ENCODE measurements around the gene BIN1.

BIN1 gene

DNA sequence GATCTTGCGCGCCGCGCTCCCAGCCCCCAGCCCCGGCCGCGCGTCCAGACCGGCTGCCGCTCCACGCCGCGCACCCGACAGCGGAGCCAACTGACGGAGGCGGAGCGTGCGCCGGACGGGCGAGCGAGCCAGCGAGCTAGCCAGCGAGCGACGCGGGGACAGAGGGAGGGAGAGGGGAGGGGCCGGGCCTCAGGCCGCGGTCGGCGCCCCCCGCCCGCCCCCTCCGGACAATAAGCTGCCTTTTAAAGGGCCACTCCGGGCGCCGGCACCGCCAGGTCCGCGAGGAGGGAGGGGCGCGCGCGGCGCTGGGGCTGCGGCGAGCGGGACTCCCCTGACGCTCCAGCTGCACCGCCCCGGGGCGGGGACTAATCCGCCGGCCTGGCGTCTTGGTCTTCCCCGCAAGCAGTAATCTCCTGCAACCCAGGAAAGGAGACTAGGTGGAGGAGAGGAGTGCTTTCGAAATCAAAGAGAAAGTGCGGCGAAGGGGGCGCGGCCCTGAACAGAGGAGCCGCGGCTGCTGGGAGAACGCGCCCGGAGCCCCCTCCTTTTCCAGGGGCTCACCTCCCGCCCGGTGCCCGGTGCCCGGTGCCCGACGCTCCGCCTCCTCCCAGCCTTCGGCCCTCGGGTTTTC is at the start of gene BIN1:
BIN1 (minus strand) TSS at position 164 of the 631 bp plus-strand sequence. CDS start 211 bp downstream, outside the sequence.
- H3K27ac Mint-ChIP-seq = no peak within 1 kb of the TSS
- H3K4me1 Mint-ChIP-seq (ENCODE audit: low read depth) = peaks cover 7% of the 10 kb centered on the region
- DNase-seq (ENCODE audit: low spot score) = peak; percentile 77
- peak within 1 kb of the TSS; percentile 84 for H3K4me3 Mint-ChIP-seq
- H3K27me3 Mint-ChIP-seq (ENCODE audit: low read depth) = peaks cover 47% of the 10 kb centered on the region
- H3K9me3 Mint-ChIP-seq = no peaks in the 10 kb centered on the region
- no peaks in the 10 kb centered on the region for H3K36me3 Mint-ChIP-seq (ENCODE audit: low read depth)

GRCh38 chr2:127155947-127156346 is 49.0 kb upstream of the BIN1 start:
- no peaks in the 10 kb centered on the region for H3K27me3 Mint-ChIP-seq (ENCODE audit: low read depth)
- H3K36me3 Mint-ChIP-seq (ENCODE audit: low read depth) = no peaks in the 10 kb centered on the region
- no peaks in the 10 kb centered on the region for H3K4me1 Mint-ChIP-seq (ENCODE audit: low read depth)
- no peaks in the 10 kb centered on the region for H3K9me3 Mint-ChIP-seq
- DNase-seq (ENCODE audit: low spot score) = no peak
- H3K27ac Mint-ChIP-seq = no peak overlapping the region
- no peak overlapping the region for H3K4me3 Mint-ChIP-seq

GRCh38 chr2:127155028-127155581 is 48.2 kb upstream of the BIN1 start:
- Mint-ChIP-seq H3K27ac (no peak overlapping the region), H3K9me3 (no peaks in the 10 kb centered on the region), H3K36me3 (ENCODE audit: low read depth) (no peaks in the 10 kb centered on the region), H3K27me3 (ENCODE audit: low read depth) (no peaks in the 10 kb centered on the region), H3K4me1 (ENCODE audit: low read depth) (no peaks in the 10 kb centered on the region), H3K4me3 (no peak overlapping the region)
- DNase-seq (ENCODE audit: low spot score) = no peak

GRCh38 chr2:127154396-127154795 is 47.4 kb upstream of the BIN1 start:
- no peaks in the 10 kb centered on the region for H3K4me1 Mint-ChIP-seq (ENCODE audit: low read depth)
- H3K36me3 Mint-ChIP-seq (ENCODE audit: low read depth) = no peaks in the 10 kb centered on the region
- DNase-seq (ENCODE audit: low spot score) = no peak
- no peaks in the 10 kb centered on the region for H3K9me3 Mint-ChIP-seq
- H3K27ac Mint-ChIP-seq = no peak overlapping the region
- H3K27me3 Mint-ChIP-seq (ENCODE audit: low read depth) = peaks cover 2% of the 10 kb centered on the region
- no peak overlapping the region for H3K4me3 Mint-ChIP-seq

DNA sequence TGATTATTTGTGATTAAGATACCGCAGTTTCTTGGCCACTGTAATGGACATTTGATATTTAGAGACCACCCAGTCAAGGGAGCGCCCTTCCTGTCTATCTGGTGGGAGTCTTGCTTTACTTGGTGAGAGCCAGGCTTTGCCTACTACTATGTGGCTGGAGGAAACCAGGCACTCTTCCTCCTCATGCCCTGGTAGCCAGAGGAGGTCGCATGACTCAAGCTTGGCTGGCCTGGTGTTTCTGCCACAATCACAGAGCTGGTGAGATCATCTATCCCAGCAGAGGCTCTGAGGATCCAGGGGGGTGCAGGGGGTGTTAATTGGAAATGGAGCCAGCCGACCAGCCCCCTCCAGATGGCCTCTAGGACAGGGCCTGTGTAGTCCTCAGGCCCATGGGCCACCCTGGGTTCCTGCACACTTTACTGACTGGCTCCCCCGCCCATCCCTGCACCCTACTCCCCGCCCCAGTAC is 46.8 kb upstream of the BIN1 start:
- H3K36me3 Mint-ChIP-seq (ENCODE audit: low read depth) = no peaks in the 10 kb centered on the region
- H3K9me3 Mint-ChIP-seq = no peaks in the 10 kb centered on the region
- no peaks in the 10 kb centered on the region for H3K4me1 Mint-ChIP-seq (ENCODE audit: low read depth)
- no peak overlapping the region for H3K4me3 Mint-ChIP-seq
- no peak for DNase-seq (ENCODE audit: low spot score)
- H3K27me3 Mint-ChIP-seq (ENCODE audit: low read depth) = peaks cover 2% of the 10 kb centered on the region
- H3K27ac Mint-ChIP-seq = no peak overlapping the region

- Mint-ChIP-seq H3K4me3 (no peak overlapping the region), H3K9me3 (no peaks in the 10 kb centered on the region), H3K27ac (no peak overlapping the region), H3K36me3 (ENCODE audit: low read depth) (no peaks in the 10 kb centered on the region), H3K27me3 (ENCODE audit: low read depth) (peaks cover 2% of the 10 kb centered on the region), H3K4me1 (ENCODE audit: low read depth) (no peaks in the 10 kb centered on the region)
- no peak for DNase-seq (ENCODE audit: low spot score)
Measured at GRCh38 chr2:127150996-127151395, 44.0 kb upstream of the BIN1 start.

DNA sequence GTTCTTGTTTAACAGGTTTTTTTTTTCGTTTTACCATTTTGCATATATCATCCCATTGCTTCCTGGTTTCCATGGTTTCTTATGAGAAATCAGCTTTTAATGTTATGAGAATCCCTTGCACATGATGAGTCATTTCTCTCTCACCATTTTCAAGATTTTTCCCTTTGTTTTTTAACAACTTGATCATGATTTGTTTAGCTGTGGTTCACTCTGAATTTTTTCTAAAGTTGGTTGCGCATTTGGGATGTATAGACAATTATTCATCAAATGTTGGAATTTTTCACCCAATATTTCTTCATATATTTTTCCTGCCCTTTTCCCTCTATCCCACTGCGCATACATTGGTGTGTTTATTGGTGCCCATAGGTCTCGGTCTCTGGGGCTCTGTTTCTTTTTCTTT is 42.4 kb upstream of the BIN1 start:
- Mint-ChIP-seq H3K36me3 (ENCODE audit: low read depth) (no peaks in the 10 kb centered on the region), H3K4me3 (no peak overlapping the region)

GRCh38 chr2:127146820-127147502 is 40.0 kb upstream of the BIN1 start:
- H3K27ac Mint-ChIP-seq = no peak overlapping the region
- no peaks in the 10 kb centered on the region for H3K36me3 Mint-ChIP-seq (ENCODE audit: low read depth)
- DNase-seq (ENCODE audit: low spot score) = no peak
- peaks cover 3% of the 10 kb centered on the region for H3K27me3 Mint-ChIP-seq (ENCODE audit: low read depth)
- H3K4me1 Mint-ChIP-seq (ENCODE audit: low read depth) = no peaks in the 10 kb centered on the region
- H3K9me3 Mint-ChIP-seq = no peaks in the 10 kb centered on the region
- no peak overlapping the region for H3K4me3 Mint-ChIP-seq

More for the DNA sequence above, 42.4 kb upstream of the BIN1 start:
- H3K9me3 Mint-ChIP-seq = no peaks in the 10 kb centered on the region
- no peak overlapping the region for H3K27ac Mint-ChIP-seq
- H3K27me3 Mint-ChIP-seq (ENCODE audit: low read depth) = peaks cover 3% of the 10 kb centered on the region
- no peaks in the 10 kb centered on the region for H3K4me1 Mint-ChIP-seq (ENCODE audit: low read depth)
- DNase-seq (ENCODE audit: low spot score) = no peak

- H3K27ac Mint-ChIP-seq = no peak overlapping the region
- DNase-seq (ENCODE audit: low spot score) = no peak
- H3K36me3 Mint-ChIP-seq (ENCODE audit: low read depth) = no peaks in the 10 kb centered on the region
- no peaks in the 10 kb centered on the region for H3K4me1 Mint-ChIP-seq (ENCODE audit: low read depth)
- H3K27me3 Mint-ChIP-seq (ENCODE audit: low read depth) = peaks cover 6% of the 10 kb centered on the region
- no peak overlapping the region for H3K4me3 Mint-ChIP-seq
- H3K9me3 Mint-ChIP-seq = no peaks in the 10 kb centered on the region
Measured at GRCh38 chr2:127146071-127146725, 39.2 kb upstream of the BIN1 start.

DNA sequence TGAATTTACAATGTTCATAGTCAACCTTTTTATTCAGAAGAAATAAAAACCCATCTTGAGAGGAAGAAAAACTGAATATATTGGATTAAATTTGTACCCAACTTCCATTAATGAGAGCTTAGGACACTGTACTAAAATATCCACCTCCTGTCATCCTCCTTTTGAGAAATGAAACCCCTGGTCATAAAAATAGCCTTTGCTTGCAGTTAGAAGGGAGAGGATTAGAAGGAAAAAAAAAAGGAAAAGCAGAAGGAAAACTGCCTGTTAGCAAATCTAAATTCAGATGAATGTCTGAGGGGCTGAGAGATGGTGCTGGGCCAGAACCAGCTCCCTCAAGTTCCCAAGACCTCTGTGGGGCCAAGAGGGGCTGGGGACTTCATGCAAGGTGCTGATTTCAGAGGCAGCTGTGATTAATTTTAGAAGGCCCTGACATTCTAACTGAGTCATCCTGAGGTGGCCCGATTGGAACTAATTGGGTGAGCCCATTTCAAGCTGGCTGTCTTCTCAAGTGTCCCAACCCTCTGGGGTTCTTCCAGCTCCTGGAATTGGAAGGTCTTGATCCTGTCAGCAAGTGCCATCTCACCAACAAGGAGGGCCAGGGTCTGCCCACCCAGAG is 38.4 kb upstream of the BIN1 start:
- H3K9me3 Mint-ChIP-seq = no peaks in the 10 kb centered on the region
- H3K27ac Mint-ChIP-seq = no peak overlapping the region
- H3K36me3 Mint-ChIP-seq (ENCODE audit: low read depth) = no peaks in the 10 kb centered on the region
- H3K4me1 Mint-ChIP-seq (ENCODE audit: low read depth) = no peaks in the 10 kb centered on the region
- DNase-seq (ENCODE audit: low spot score) = no peak
- H3K27me3 Mint-ChIP-seq (ENCODE audit: low read depth) = peaks cover 8% of the 10 kb centered on the region
- no peak overlapping the region for H3K4me3 Mint-ChIP-seq

GRCh38 chr2:127143841-127144782 is 37.2 kb upstream of the BIN1 start:
- H3K36me3 Mint-ChIP-seq (ENCODE audit: low read depth) = no peaks in the 10 kb centered on the region
- H3K4me3 Mint-ChIP-seq = no peak overlapping the region
- no peak overlapping the region for H3K27ac Mint-ChIP-seq

GRCh38 chr2:127142663-127143630 is 36.0 kb upstream of the BIN1 start:
- Mint-ChIP-seq H3K4me3 (no peak overlapping the region), H3K36me3 (ENCODE audit: low read depth) (no peaks in the 10 kb centered on the region), H3K27ac (no peak overlapping the region), H3K4me1 (ENCODE audit: low read depth) (no peaks in the 10 kb centered on the region), H3K9me3 (no peaks in the 10 kb centered on the region), H3K27me3 (ENCODE audit: low read depth) (peaks cover 18% of the 10 kb centered on the region)
- DNase-seq (ENCODE audit: low spot score) = no peak

More at GRCh38 chr2:127143841-127144782, 37.2 kb upstream of the BIN1 start:
- Mint-ChIP-seq H3K27me3 (ENCODE audit: low read depth) (peaks cover 18% of the 10 kb centered on the region), H3K9me3 (no peaks in the 10 kb centered on the region), H3K4me1 (ENCODE audit: low read depth) (no peaks in the 10 kb centered on the region)
- no peak for DNase-seq (ENCODE audit: low spot score)
